IPS-18a (cell line): ENCODE data around the gene CLTCL1.
"Not testable (repeated sequence)": the region's sequence is repeated elsewhere in the genome, so short reads cannot be mapped to it uniquely, and the experiment has no call there.

Experiments
- H3K27ac ChIP-seq: one replicate; pipeline ENCODE4 v1.5.1; 2013; ENCODE audit warnings: low read length
- H3K27me3 ChIP-seq: one replicate; pipeline ENCODE4 v1.6.1; 2013; ENCODE audit warnings: mild to moderate bottlenecking, low read length; ENCODE audit not compliant: control insufficient read depth, insufficient read depth
- H3K36me3 ChIP-seq: one replicate; pipeline ENCODE4 v1.6.1; 2013; ENCODE audit warnings: low read depth, low read length; ENCODE audit not compliant: control insufficient read depth
- H3K4me1 ChIP-seq: one replicate; pipeline ENCODE4 v1.6.1; 2013; ENCODE audit warnings: low read depth, low read length; ENCODE audit not compliant: control insufficient read depth
- H3K4me3 ChIP-seq: one replicate; pipeline ENCODE4 v1.5.1; 2013; ENCODE audit warnings: low read length
- H3K9ac ChIP-seq: one replicate; pipeline ENCODE4 v1.6.1; 2013; ENCODE audit warnings: mild to moderate bottlenecking, low read length, moderate library complexity
- H3K9me3 ChIP-seq: one replicate; pipeline ENCODE4 v1.6.1; 2013; ENCODE audit warnings: low read depth, low read length; ENCODE audit not compliant: control insufficient read depth

The CLTCL1 gene

DNA sequence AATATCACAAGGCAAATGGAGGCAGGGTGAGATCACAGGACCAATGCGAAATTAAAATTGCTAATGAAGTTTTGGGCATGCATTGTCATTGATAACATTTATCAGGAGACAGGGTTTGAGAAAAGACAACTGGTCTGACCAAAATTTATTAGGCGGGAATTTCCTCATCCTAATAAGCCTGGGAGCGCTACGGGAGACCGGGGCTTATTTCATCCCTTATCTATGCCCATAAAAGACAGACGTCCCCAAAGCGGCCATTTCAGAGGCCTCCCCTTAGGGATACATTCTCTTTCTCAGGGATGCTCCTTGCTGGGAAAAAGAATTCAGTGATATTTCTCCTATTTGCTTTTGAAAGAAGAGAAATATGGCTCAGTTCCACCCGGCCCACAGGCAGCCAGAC is 28.6 kb upstream of the CLTCL1 start:
- not testable (repeated sequence) for H3K27ac ChIP-seq, H3K9ac ChIP-seq, H3K36me3 ChIP-seq, H3K4me1 ChIP-seq, H3K9me3 ChIP-seq, H3K4me3 ChIP-seq, H3K27me3 ChIP-seq

DNA sequence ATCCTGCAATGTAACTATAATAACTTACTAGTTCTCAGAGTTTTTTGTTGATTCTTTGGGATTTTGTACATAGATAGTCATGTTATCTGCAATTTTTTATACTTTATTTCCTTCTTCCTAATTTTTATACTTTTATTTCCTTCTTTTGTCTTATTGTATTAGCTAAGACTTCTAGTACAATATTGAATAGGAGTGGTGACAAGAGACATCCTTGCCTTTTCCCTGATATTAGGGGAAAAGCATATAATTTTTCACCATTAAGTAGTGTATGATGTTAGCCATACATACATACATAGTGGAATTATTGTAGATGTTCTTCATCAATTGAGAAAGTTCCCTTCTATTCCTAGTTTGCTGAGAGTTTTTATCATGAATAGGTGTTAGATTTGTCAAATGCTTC is 27.8 kb upstream of the CLTCL1 start:
- Histone ChIP-seq H3K27me3 (no peaks in the 10 kb centered on the region), H3K27ac (no peak overlapping the region), H3K9ac (no peak overlapping the region), H3K9me3 (peaks cover 5% of the 10 kb centered on the region), H3K4me1 (no peaks in the 10 kb centered on the region), H3K4me3 (no peak overlapping the region), H3K36me3 (no peaks in the 10 kb centered on the region)

- no peak overlapping the region for H3K27ac ChIP-seq
- peaks cover 5% of the 10 kb centered on the region for H3K9me3 ChIP-seq
- no peak overlapping the region for H3K4me3 ChIP-seq
- H3K36me3 ChIP-seq: no peaks in the 10 kb centered on the region
- no peaks in the 10 kb centered on the region for H3K27me3 ChIP-seq
- no peaks in the 10 kb centered on the region for H3K4me1 ChIP-seq
- H3K9ac ChIP-seq: no peak overlapping the region
Measured at GRCh38 chr22:19317865-19318264, 26.3 kb upstream of the CLTCL1 start.

GRCh38 chr22:19307872-19308271 is 16.4 kb upstream of the CLTCL1 start:
- Histone ChIP-seq H3K36me3 (no peaks in the 10 kb centered on the region), H3K27me3 (no peaks in the 10 kb centered on the region), H3K27ac (no peak overlapping the region), H3K4me3 (no peak overlapping the region), H3K9me3 (no peaks in the 10 kb centered on the region), H3K4me1 (no peaks in the 10 kb centered on the region), H3K9ac (no peak overlapping the region)

DNA sequence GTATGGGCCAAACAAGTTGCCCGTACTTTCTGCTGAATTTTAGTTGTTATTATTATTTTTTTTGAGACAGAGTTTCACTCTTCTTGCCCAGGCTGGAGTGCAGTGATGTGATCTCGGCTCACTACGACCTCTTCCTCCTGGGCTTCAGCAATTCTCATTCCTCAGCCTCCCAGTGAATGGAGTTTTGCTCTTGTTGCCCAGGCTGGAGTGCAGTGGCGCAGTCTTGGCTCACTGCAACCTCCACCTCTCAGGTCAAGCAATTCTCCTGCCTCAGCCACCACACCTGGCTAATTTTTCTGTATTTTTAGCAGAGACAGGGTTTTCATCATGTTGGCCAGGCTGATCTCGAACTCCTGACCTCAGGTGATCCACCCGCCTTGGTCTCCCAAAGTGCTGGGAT is 15.0 kb upstream of the CLTCL1 start:
- H3K9ac ChIP-seq, H3K4me3 ChIP-seq, H3K27me3 ChIP-seq, H3K36me3 ChIP-seq, H3K9me3 ChIP-seq, H3K27ac ChIP-seq, H3K4me1 ChIP-seq: not testable (repeated sequence)

DNA sequence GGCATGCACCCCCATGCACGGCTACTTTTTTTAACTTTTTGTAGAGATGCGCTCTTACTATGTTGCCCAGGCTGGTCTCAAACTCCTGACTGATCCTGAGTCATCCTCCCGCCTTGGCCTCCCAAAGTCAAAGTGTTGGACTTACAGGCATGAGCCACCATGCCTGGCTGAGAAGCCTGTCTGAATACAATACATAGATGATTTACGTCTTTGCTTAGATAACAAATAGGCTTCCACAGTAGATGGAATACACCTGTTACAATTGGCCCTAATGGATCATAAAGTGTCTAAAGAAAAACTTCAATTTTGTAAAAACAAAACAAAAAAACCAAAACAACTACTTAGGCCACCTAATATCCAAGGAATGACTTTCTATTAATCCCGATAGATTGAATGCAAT is 13.0 kb upstream of the CLTCL1 start:
- no peaks in the 10 kb centered on the region for H3K9me3 ChIP-seq
- no peak overlapping the region for H3K27ac ChIP-seq
- no peaks in the 10 kb centered on the region for H3K27me3 ChIP-seq
- H3K4me1 ChIP-seq: no peaks in the 10 kb centered on the region
- H3K36me3 ChIP-seq: no peaks in the 10 kb centered on the region
- H3K9ac ChIP-seq: no peak overlapping the region
- no peak overlapping the region for H3K4me3 ChIP-seq

GRCh38 chr22:19303785-19304184 is 12.3 kb upstream of the CLTCL1 start:
- Histone ChIP-seq H3K27me3 (no peaks in the 10 kb centered on the region), H3K4me3 (no peak overlapping the region), H3K36me3 (no peaks in the 10 kb centered on the region), H3K9me3 (no peaks in the 10 kb centered on the region), H3K4me1 (no peaks in the 10 kb centered on the region), H3K27ac (no peak overlapping the region), H3K9ac (no peak overlapping the region)

GRCh38 chr22:19295733-19296132 is 4.2 kb upstream of the CLTCL1 start:
- H3K27me3 ChIP-seq: peaks cover 14% of the 10 kb centered on the region
- H3K36me3 ChIP-seq: no peaks in the 10 kb centered on the region
- no peak overlapping the region for H3K9ac ChIP-seq
- H3K9me3 ChIP-seq: no peaks in the 10 kb centered on the region
- no peak overlapping the region for H3K27ac ChIP-seq
- peaks cover 3% of the 10 kb centered on the region for H3K4me1 ChIP-seq
- H3K4me3 ChIP-seq: no peak overlapping the region

DNA sequence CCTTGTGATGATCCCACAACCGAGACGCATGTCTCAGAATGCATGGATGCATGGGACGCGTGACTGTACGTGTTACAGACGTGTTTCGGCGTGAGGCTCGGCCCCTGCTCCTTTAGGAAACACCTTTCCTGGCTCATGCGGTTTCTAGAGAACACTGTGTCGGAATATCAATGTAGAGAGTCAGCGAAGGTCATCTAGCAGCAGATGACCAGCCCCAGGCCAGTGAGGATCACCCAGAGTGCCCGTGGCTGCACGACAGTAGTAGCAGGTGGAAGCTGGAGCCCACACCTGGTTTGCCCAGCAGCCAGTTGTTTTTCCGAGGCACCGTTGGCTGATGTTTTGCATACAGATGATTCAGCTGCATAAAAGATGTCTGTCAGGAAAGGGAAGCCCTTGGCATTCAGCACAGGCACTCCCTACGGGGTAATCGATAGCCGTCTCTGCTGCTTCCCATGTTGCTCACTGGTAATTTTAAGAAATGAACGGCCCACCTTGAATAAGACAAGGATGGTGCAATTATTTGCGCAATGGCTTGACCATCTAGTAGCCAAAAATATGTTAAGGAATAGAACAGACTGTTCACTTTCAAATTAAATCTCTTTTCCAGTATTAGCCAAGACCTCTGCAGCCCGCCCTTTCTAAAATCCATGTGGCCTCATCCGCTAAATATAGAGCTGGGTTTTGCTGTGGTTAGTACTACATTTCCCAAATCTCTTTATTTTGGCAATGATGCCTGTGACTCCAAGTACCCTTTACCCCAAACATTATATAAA is 1.1 kb upstream of the CLTCL1 start:
- H3K36me3 ChIP-seq: no peaks in the 10 kb centered on the region
- no peaks in the 10 kb centered on the region for H3K9me3 ChIP-seq
- no peak overlapping the region for H3K9ac ChIP-seq
- no peak overlapping the region for H3K27ac ChIP-seq
- H3K27me3 ChIP-seq: peaks cover 29% of the 10 kb centered on the region
- H3K4me1 ChIP-seq: peaks cover 8% of the 10 kb centered on the region
- peak overlapping the region; percentile 77 for H3K4me3 ChIP-seq

GRCh38 chr22:19291218-19291579 is 320 bp downstream of the CLTCL1 start:
- H3K4me1 ChIP-seq: peaks cover 22% of the 10 kb centered on the region
- H3K9me3 ChIP-seq: no peaks in the 10 kb centered on the region
- no peaks in the 10 kb centered on the region for H3K36me3 ChIP-seq
- no peak overlapping the region for H3K27ac ChIP-seq
- peak overlapping the region; percentile 75 for H3K4me3 ChIP-seq
- H3K27me3 ChIP-seq: peaks cover 29% of the 10 kb centered on the region
- peak overlapping the region; percentile 41 for H3K9ac ChIP-seq

GRCh38 chr22:19290400-19291217 is 910 bp downstream of the CLTCL1 start:
- H3K9ac ChIP-seq: peak overlapping the region; percentile 41

More at GRCh38 chr22:19290400-19291217, 910 bp downstream of the CLTCL1 start:
- Histone ChIP-seq H3K27ac (no peak overlapping the region), H3K27me3 (peaks cover 29% of the 10 kb centered on the region), H3K4me1 (peaks cover 28% of the 10 kb centered on the region), H3K9me3 (no peaks in the 10 kb centered on the region), H3K36me3 (no peaks in the 10 kb centered on the region), H3K4me3 (peak overlapping the region; percentile 75)
